COLO668 (cell line): Measurements from ENCODE around the gene ADRB2.

ENCODE experiments used
- DNase-seq: peaks from one replicate; lab custom pipeline; 2025; ENCODE audit not compliant: unreplicated experiment; lab: John Stamatoyannopoulos, UW

ADRB2 gene

GRCh38 chr5:148805326-148806290, 20.8 kb upstream of the ADRB2 start:
- DNase-seq = no peak

DNA sequence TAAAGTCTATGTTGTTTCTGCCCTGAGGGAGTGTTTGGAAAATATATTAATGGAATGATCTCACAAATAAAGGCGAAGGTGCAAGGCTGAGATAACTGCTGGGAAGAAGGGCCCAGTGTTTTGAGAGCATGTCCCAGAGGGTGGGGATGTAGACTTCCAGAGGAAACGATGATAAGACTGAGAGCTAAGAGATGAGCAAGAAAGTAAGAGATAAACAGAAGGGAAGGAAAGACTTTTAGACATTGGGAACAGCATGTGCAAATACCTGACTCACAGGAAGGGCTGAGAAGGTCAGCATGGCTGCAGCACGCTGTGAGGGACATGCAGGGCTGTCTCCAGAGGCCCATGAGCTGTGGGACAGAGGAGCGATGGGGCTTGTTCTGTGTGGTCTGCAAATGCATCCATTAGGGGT, 19.9 kb upstream of the ADRB2 start:
- no peak for DNase-seq

DNA sequence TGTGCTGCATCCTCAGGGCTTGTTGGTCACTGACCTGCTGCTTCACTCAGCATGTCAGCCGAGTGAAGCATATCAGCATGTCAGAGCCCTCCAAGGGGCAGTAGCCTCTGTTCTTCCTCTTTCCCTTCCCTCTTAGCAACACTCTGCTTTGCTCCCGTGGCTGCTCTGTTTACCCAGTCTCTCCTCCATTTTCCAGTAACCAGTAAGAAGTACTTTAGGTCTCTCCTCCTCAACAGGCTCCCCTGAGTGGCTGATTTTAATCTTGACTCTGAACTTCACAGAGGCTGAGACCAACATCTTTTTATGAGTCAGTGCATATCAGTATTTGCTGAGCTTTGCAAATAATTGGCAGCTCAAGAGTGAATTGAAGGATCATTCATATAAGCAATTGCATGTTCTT, 18.6 kb upstream of the ADRB2 start:
- no peak for DNase-seq

DNA sequence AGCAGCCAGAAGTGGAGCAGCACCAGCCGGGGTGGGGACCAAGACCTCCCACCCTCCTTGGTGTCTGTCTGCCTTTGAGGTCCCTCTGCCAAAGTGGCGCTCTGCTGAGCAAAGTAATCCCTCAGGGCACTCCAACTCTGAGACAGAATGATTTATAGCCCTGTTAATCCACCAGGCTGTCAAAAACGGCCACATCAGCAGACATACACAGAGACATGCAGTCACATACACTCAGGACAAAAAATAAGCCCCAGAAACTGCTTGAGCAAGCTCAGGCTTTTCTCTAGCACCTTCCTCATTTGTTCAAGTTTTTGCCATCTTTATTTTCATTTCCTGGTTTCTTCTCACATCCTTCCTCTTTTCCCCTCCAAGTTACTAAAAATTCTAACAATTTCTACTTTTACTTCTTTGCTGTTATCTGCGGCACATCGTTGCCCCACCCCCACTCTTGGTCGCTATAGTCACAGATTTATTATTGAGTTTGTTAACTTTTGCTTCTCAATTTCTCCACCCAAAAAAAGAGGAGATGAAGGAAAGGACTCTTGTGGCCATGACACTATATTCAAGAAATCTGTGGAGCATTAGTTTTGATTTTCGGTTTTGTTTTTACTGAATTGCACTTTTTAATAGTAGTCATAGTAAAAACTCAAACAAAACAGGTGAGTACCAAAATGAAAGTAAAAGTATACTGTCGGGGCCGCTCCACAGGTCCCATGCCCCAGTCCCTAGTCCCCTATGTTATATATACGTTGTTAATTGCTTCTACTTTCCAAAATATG, 17.4 kb upstream of the ADRB2 start:
- no peak for DNase-seq

DNA sequence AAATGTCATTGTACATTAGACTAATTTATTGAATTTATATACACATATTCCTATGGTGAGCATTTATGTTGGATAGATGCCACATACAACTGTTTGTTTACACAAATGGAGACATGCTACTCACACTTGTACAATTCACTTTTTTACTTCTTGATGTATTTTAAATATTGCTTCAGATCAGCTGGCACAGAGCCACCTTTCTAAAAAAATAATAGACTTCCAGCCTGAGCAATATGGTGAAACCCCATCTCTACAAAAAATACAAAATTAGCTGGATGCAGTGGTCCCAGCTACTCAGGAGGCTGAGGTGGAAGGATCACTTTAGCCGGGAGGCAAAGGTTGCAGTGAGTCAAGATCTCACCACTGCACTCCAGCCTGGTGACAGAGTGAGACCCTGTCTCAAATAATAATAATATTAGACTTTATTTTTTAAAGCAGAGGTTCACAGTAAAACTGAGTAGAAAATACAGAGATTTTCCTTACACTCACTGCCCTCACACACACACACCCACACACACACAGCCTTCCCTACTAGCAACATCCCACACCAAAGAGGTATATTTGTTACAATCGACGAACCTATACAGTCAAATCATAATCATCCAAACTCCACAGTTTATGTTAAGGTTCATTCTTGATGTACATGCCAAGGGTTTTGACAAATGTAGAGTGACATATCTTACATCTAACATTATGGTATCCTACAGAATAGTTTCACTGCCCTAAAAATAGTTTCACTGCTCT, 16.5 kb upstream of the ADRB2 start:
- DNase-seq = no peak

- no peak for DNase-seq
Observed at GRCh38 chr5:148810823-148811222, 15.6 kb upstream of the ADRB2 start.

DNA sequence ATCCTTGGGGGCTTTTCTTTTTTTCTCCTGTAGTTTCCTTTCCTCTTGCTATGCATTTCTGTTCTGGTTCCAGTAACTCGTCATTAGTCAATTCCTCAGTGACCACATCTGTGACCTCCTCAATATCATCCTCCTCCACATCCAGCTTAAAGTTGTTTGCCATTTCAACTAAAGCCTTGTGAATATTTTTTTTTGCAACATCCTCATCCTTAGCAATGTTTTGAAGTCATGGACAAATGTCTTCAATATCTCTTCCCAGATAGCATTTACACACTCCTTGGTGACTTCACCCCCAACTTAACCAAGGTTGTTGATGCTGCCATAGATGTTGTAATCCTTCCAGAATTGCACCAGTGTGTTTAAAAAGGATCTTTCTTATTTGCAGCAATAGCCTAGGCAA, 14.7 kb upstream of the ADRB2 start:
- no peak for DNase-seq

- no peak for DNase-seq
Observed at GRCh38 chr5:148815086-148815485, 11.3 kb upstream of the ADRB2 start.

DNA sequence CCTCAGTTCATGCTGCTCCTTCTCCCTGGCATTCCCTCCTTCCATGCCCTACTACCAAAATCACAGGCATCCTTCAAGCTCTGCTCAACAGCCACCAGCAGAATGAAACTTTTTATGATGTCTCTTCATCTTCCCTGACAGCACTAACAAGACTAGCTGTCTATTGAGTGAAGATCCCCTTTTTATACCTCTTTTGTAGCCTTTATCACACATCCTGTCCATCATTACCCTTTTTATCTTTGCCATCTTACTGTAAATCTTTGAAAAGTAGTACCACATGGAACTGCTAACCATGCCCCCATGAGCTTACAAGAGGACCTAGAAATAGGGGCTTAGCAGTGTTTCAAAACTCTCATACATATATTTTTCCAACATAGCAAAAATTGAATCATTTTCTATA, 10.8 kb upstream of the ADRB2 start:
- DNase-seq = no peak

- no peak for DNase-seq
Observed at GRCh38 chr5:148816357-148816756, 10.1 kb upstream of the ADRB2 start.

GRCh38 chr5:148816782-148817181, 9.6 kb upstream of the ADRB2 start:
- DNase-seq = no peak

GRCh38 chr5:148817606-148818005, 8.8 kb upstream of the ADRB2 start:
- DNase-seq = no peak

DNA sequence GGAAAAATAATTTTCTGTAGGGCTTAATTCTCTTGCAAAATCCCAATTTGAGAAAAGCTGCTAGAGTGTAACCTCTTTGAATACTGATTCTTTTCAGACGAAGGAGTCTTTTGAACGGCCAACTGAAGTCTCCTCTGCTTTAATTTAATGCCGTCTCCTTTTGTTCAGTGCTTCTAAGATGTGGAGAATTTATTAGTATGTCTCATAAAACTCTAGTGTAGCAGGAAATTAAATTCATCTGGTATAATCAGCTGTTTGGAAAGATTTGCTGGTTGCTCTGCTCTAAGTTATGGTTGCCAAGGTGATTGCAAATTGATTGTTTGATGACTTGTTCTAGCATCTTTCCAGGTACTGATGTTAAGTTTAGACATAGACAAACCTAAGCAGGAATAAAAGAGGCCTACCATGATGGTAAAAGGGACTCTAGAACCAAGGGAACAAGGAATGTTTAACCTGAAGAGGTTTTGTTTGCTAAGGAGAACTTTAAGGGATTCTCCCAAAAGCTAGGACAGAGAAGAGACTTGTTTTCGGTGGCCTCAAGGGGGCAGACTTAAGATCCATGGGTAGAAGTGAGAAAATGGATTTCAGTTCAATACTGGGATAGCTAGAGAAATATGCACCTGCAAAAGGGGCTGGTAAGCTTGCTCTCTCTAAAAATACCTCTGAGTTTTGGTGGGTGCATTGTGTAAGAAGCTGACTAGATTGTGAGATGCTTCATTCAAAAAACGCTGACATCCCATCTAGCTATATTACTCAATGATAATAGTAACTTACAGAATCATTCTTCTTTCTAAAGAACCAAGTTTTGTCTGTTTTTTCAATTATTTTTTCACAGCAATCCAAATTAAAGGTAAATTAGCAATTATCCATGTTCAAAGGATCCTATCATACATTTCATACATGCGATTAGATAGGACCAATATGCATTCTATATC, 5.7 kb upstream of the ADRB2 start:
- DNase-seq = no peak

DNA sequence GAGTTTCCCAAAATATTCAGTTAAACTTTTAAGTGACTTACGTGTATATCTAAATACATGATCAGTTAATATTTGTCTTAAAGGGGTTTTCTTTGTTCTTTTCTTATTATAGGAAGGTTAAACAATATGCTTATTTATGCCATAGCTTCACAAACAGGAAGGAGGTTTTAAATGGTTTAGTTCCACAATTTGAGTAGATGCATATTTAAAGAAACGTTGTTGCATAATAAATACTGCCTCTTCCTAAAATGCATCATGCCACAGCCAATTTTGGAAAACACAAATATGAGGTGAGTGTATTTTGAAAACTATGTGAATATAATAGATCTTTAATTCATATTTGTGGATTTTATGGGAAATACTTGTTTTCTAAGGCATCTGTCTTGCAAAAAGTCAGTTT, 2.5 kb upstream of the ADRB2 start:
- DNase-seq = no peak

GRCh38 chr5:148825716-148826052, 727 bp upstream of the ADRB2 start:
- no peak for DNase-seq

- DNase-seq = no peak
Observed at GRCh38 chr5:148826739-148827070, 294 bp downstream of the ADRB2 start.

DNA sequence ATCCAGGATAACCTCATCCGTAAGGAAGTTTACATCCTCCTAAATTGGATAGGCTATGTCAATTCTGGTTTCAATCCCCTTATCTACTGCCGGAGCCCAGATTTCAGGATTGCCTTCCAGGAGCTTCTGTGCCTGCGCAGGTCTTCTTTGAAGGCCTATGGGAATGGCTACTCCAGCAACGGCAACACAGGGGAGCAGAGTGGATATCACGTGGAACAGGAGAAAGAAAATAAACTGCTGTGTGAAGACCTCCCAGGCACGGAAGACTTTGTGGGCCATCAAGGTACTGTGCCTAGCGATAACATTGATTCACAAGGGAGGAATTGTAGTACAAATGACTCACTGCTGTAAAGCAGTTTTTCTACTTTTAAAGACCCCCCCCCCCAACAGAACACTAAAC, 1.3 kb downstream of the ADRB2 start:
- DNase-seq = no peak

DNA sequence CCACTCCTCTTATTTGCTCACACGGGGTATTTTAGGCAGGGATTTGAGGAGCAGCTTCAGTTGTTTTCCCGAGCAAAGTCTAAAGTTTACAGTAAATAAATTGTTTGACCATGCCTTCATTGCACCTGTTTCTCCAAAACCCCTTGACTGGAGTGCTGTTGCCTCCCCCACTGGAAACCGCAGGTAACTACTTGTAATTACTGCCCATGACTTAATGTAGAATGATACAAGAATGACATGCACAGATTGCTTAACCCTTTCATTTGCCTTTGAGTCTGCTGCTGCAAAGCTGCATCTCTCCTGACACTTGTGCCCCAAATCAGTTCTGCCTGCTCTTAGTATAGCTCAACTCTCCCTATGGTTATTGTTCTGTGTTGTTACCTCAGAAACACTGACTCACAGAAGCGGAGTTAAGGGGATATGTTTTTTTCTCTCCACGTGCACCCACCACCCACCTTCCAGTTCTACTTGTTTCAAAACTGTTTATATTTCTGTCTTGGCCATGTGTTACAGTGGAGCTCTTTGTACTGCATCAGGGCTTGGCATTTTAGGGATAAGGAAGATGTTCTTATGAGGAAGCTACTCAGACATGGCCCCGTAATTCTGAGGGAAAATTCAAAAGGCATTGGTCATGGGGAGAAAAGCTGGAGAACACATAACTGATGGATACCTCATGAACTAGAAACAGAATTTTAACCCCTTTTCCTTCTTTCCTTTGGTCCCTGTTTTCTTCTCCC, 2.3 kb downstream of the ADRB2 start:
- no peak for DNase-seq

DNA sequence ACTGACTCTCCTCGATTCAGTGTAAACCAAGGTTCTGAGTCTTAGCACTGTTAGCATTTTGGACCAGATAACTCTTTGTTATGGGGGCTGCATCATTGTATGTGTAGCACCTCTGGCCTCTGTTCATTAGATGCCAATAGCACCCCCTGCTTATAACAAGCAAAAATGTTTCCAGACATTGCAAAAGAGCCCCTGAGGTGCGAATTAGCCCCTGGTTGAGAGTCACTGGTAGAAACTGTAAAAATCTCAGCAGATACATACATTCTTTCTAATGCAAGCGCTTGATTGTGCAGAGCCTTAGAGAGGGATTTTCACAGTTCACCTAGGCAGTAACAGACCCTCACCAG, 2.8 kb downstream of the ADRB2 start:
- DNase-seq = no peak

- DNase-seq = no peak
Observed at GRCh38 chr5:148829734-148830133, 3.3 kb downstream of the ADRB2 start.
